ENCODE results near the gene HK2. TPM values are rescaled to one million over a fixed set of nuclear protein-coding genes. Genes with fewer than 3 reads are reported as not detected.

Gene HK2
- total and polyA plus RNA-seq, 2 of the 4 experiments (the other 2 are of a cell fraction): 17.4 to 20.9 TPM

DNA sequence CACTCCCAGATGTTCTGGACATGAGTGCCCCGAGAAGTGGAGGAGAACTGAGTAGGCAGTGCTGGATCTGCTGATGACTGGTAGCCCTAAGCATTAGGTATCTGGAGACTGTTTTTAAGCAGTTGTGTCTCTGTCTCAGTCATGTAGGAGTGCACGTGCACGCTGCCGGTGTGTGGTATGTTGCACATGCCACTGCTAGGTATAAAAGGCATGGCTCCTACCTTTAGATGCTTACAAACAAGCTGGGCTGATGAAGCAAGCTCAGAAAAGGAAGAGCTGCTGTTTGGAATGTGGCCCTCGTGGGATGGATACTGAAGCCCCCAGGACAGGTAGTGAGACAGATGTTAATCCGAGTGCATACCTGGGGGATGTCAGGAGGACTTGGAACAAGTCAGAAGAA, 49.1 kb downstream of the HK2 start:
- Histone ChIP-seq H2BK5ac (ENCODE audit: low read depth, low read length, poor library complexity, severe bottlenecking) (no peak overlapping the region), H2BK20ac (ENCODE audit: low read depth, low read length) (no peak overlapping the region), H4K91ac (ENCODE audit: insufficient read depth, low read depth, low read length) (no peak overlapping the region), H3K18ac (ENCODE audit: low read depth, low read length) (no peak overlapping the region), H3K27ac (ENCODE audit: insufficient read depth, low read length) (no peak overlapping the region), H3K23ac (ENCODE audit: low read depth, low read length) (no peak overlapping the region), H3K4ac (ENCODE audit: low read depth, low read length) (no peak overlapping the region), H3K9me3 (ENCODE audit: control insufficient read depth, insufficient read depth, low read length) (no peaks in the 10 kb centered on the region), H3K9me1 (ENCODE audit: insufficient read depth, low read length) (peaks cover 26% of the 10 kb centered on the region), H3K4me2 (ENCODE audit: low read depth, low read length) (no peak overlapping the region), H3K9ac (ENCODE audit: low read depth, low read length) (no peak overlapping the region), H4K8ac (ENCODE audit: low read depth in 2 of 2, low read length in 2 of 2) (no peak overlapping the region), H3K36me3 (ENCODE audit: control insufficient read depth, insufficient read depth, low read length) (peaks cover 80% of the 10 kb centered on the region), H3K56ac (ENCODE audit: extremely low read depth, insufficient read depth, low read length) (no peak overlapping the region), H3K4me3 (ENCODE audit: insufficient read depth, low read depth, low read length) (no peak overlapping the region), H3K14ac (replicated peaks; ENCODE audit: low read depth, low read length) (no peak overlapping the region), H3K27me3 (ENCODE audit: control insufficient read depth, insufficient read depth, low read length) (no peaks in the 10 kb centered on the region), H3K4me1 (ENCODE audit: control insufficient read depth, insufficient read depth, low read length) (peaks cover 11% of the 10 kb centered on the region), H4K5ac (ENCODE audit: low read depth, low read length) (no peak overlapping the region), H2AFZ (replicated peaks; ENCODE audit: low read length, poor library complexity) (no peak overlapping the region), H2BK15ac (ENCODE audit: low read depth, low read length) (no peak overlapping the region), H4K20me1 (ENCODE audit: insufficient read depth, low read length) (peaks cover 5% of the 10 kb centered on the region; the same call in 1 of the 2 replicates), H3K79me1 (ENCODE audit: low read depth in 1 of 2, low read length in 2 of 2) (peaks cover 3% of the 10 kb centered on the region in 2 experiments; a peak in 1 of 4 replicates), H2BK120ac (ENCODE audit: low read depth, low read length) (no peak overlapping the region), H2AK9ac (replicated peaks; ENCODE audit: low read depth, low read length, poor library complexity) (peak overlapping the region; percentile 34), H2AK5ac (ENCODE audit: low read depth, low read length) (no peak overlapping the region)
- ATAC-seq (ENCODE audit: low read depth) (no peak), DNase-seq (no peak)
- intact Hi-C loops (cut with micrococcal nuclease): no loop called here
- POLR2A ChIA-PET (ENCODE audit: unreplicated experiment): no interaction called here
- dilution Hi-C loops (cut with HindIII; ENCODE audit: low sequenced_read_pairs, unreplicated experiment): no loop called here
- TF ChIP-seq, protein P1, sequence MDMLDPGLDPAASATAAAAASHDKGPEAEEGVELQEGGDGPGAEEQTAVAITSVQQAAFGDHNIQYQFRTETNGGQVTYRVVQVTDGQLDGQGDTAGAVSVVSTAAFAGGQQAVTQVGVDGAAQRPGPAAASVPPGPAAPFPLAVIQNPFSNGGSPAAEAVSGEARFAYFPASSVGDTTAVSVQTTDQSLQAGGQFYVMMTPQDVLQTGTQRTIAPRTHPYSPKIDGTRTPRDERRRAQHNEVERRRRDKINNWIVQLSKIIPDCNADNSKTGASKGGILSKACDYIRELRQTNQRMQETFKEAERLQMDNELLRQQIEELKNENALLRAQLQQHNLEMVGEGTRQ (IDR thresholded peaks at IDR 0.05; ENCODE audit: low read depth, low read length): no peak
- TF ChIP-seq NFE2L2 (IDR thresholded peaks at IDR 0.05; ENCODE audit: low read depth, low read length) (no peak), MAZ (IDR thresholded peaks at IDR 0.05; ENCODE audit: borderline replicate concordance, low read depth, low read length) (no peak), MXI1 (IDR thresholded peaks at IDR 0.05; ENCODE audit: borderline replicate concordance, low read depth, low read length) (no peak), CEBPB (IDR thresholded peaks at IDR 0.05; ENCODE audit: low read depth, low read length) (no peak), RCOR1 (IDR thresholded peaks at IDR 0.05; ENCODE audit: insufficient replicate concordance, low read length) (no peak), CHD1 (IDR thresholded peaks at IDR 0.05; ENCODE audit: low read depth, low read length) (no peak)
- no TSS peak for BruUV-seq (replicated peaks)
- in situ Hi-C loops (cut with MboI; ENCODE audit: low sequenced_read_pairs): no loop called here
- WGBS, 2 experiments (ENCODE audit: extremely low coverage in 2 of 2, insufficient read length in 1 of 2): 98% methylated on average over 6 of the region's 6 CpGs; no CpG with 5 or more reads in 1 of the 2 experiments
- CTCF ChIA-PET: no interaction called here

All from IMR-90 (cell line).